ENCODE results near the gene MFRP.
"Not testable (repeated sequence)": the region's sequence is repeated elsewhere in the genome, so short reads cannot be mapped to it uniquely, and the experiment has no call there.

DNA sequence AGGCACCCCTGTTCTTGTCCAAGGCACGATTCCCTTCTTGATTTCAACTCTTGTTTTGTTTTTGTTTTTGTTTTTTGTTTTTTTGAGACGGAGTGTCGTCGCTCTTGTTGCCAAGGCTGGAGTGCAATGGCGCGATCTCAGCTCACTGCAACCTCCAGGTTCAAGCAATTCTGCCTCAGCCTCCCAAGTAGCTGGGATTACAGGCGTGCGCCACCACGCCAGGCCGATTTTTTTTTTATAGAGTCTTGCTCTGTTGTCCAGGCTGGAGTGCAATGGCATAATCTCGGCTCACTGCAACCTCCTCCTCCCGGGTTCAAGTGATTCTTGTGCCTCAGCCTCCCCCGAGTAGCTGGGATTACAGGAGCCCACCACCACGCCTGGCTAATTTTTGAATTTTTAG, 36.0 kb upstream of the MFRP start:
- TF ChIP-seq POLR2AphosphoS5, POLR2A (IDR thresholded peaks at IDR 0.05; ENCODE audit: low read depth, low read length): not testable (repeated sequence)
